HG03095 (cell line): ENCODE data around the gene SLCO3A1.
A peak's percentile ranks its signal among the peaks of the same experiment; 100 is the strongest.
"Not testable (repeated sequence)": the region's sequence is repeated elsewhere in the genome, so short reads cannot be mapped to it uniquely, and the experiment has no call there.

Experiments used
- ATAC-seq: cut with Tn5 transposase; IDR thresholded peaks from one replicate; pipeline ENCODE4 v1.9.1; 2021; ENCODE audit warnings: moderate library complexity; ENCODE audit not compliant: unreplicated experiment

SLCO3A1 gene

GRCh38 chr15:92061511-92062195 is 208.1 kb downstream of the SLCO3A1 start:
- ATAC-seq = no peak

GRCh38 chr15:92062505-92062904 is 209.0 kb downstream of the SLCO3A1 start:
- ATAC-seq = no peak

- ATAC-seq = peak; percentile 54
These were observed 214.6 kb downstream of the SLCO3A1 start for GRCh38 chr15:92068121-92068520.

- ATAC-seq = no peak
These were observed 216.1 kb downstream of the SLCO3A1 start for GRCh38 chr15:92069308-92070250.

GRCh38 chr15:92070251-92070650 is 216.7 kb downstream of the SLCO3A1 start:
- not testable (repeated sequence) for ATAC-seq

- no peak for ATAC-seq
These were observed 217.6 kb downstream of the SLCO3A1 start for GRCh38 chr15:92071045-92071634.

GRCh38 chr15:92073044-92073785 is 219.7 kb downstream of the SLCO3A1 start:
- ATAC-seq = no peak

GRCh38 chr15:92074101-92074500 is 220.6 kb downstream of the SLCO3A1 start:
- ATAC-seq = no peak

GRCh38 chr15:92074646-92075045 is 221.1 kb downstream of the SLCO3A1 start:
- no peak for ATAC-seq

GRCh38 chr15:92075764-92076163 is 222.3 kb downstream of the SLCO3A1 start:
- ATAC-seq = no peak

- ATAC-seq = no peak
These were observed 223.0 kb downstream of the SLCO3A1 start for GRCh38 chr15:92076541-92076940.

- peak; percentile 69 for ATAC-seq
These were observed 224.0 kb downstream of the SLCO3A1 start for GRCh38 chr15:92077353-92078085.

GRCh38 chr15:92078270-92078669 is 224.8 kb downstream of the SLCO3A1 start:
- no peak for ATAC-seq

GRCh38 chr15:92079047-92079446 is 225.5 kb downstream of the SLCO3A1 start:
- no peak for ATAC-seq

GRCh38 chr15:92079647-92080255 is 226.2 kb downstream of the SLCO3A1 start:
- no peak for ATAC-seq

- peak; percentile 52 for ATAC-seq
These were observed 228.7 kb downstream of the SLCO3A1 start for GRCh38 chr15:92082006-92082843.

- no peak for ATAC-seq
These were observed 229.7 kb downstream of the SLCO3A1 start for GRCh38 chr15:92083190-92083589.

GRCh38 chr15:92087211-92087610 is 233.7 kb downstream of the SLCO3A1 start:
- no peak for ATAC-seq

GRCh38 chr15:92091155-92091734 is 237.7 kb downstream of the SLCO3A1 start:
- no peak for ATAC-seq
